Hematopoietic multipotent progenitor cell treated with erythropoietin and hydrocortisone succinate and interleukin-3 and kit ligand, for 17 days (in vitro differentiated cells): ENCODE results near the gene SH3PXD2A.
"Not testable (repeated sequence)": the region's sequence is repeated elsewhere in the genome, so short reads cannot be mapped to it uniquely, and the experiment has no call there.

ENCODE experiments used
- DNase-seq: peaks from one replicate; pipeline ENCODE4 v3.0.0-alpha.2; 2015; ENCODE audit warnings: low spot score

SH3PXD2A gene

GRCh38 chr10:103665162-103665889 is 190.1 kb downstream of the SH3PXD2A start:
- DNase-seq: no peak

GRCh38 chr10:103663802-103664201 is 191.6 kb downstream of the SH3PXD2A start:
- no peak for DNase-seq

GRCh38 chr10:103663236-103663635 is 192.1 kb downstream of the SH3PXD2A start:
- no peak for DNase-seq

- not testable (repeated sequence) for DNase-seq
Measured at GRCh38 chr10:103662704-103663103, 192.7 kb downstream of the SH3PXD2A start.

- no peak for DNase-seq
Measured at GRCh38 chr10:103661198-103661950, 194.0 kb downstream of the SH3PXD2A start.

GRCh38 chr10:103660364-103661197 is 194.8 kb downstream of the SH3PXD2A start:
- DNase-seq: peak; percentile 9

GRCh38 chr10:103659674-103660363 is 195.6 kb downstream of the SH3PXD2A start:
- peak; percentile 70 for DNase-seq

- DNase-seq: no peak
Measured at GRCh38 chr10:103658049-103658577, 197.3 kb downstream of the SH3PXD2A start.

- no peak for DNase-seq
Measured at GRCh38 chr10:103657061-103657591, 198.2 kb downstream of the SH3PXD2A start.

GRCh38 chr10:103654925-103655324 is 200.5 kb downstream of the SH3PXD2A start:
- no peak for DNase-seq

- no peak for DNase-seq
Measured at GRCh38 chr10:103653581-103654037, 201.8 kb downstream of the SH3PXD2A start.

- DNase-seq: no peak
Measured at GRCh38 chr10:103652599-103653281, 202.6 kb downstream of the SH3PXD2A start.

GRCh38 chr10:103651783-103652476 is 203.4 kb downstream of the SH3PXD2A start:
- no peak for DNase-seq

GRCh38 chr10:103651333-103651732 is 204.0 kb downstream of the SH3PXD2A start:
- DNase-seq: no peak

GRCh38 chr10:103649654-103650423 is 205.5 kb downstream of the SH3PXD2A start:
- DNase-seq: no peak

- DNase-seq: no peak
Measured at GRCh38 chr10:103648636-103649532, 206.5 kb downstream of the SH3PXD2A start.

GRCh38 chr10:103648251-103648635 is 207.1 kb downstream of the SH3PXD2A start:
- no peak for DNase-seq

- DNase-seq: no peak
Measured at GRCh38 chr10:103646304-103646703, 209.1 kb downstream of the SH3PXD2A start.
